ENCODE measurements around the gene ODAM.
"Not testable (repeated sequence)": the region's sequence is repeated elsewhere in the genome, so short reads cannot be mapped to it uniquely, and the experiment has no call there.

Gene ODAM

DNA sequence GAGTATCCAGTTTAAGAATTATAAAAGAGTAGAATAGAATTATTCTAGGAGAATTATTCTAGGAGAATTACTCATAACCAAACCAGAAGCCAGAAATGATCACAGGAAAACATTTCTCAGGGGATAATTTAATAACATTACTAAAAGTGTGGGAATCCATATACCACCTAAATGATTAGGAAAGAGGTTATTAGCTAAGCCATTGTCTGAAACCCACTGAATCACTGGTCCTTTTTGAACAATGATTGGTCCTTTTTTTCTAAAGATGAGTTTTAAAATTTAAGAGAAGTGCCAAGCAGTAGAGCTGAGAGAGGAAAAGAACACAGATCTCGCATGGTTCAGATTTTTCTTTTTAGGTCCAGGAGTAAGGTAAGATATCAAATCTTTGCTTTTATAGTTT, at the start of gene ODAM:
TSS of gene ODAM (plus strand) at position 301 of the 400 bp plus-strand sequence. CDS start 819 bp downstream, outside the sequence.
- FAIRE-seq: no peak

- no peak for FAIRE-seq
Measured at GRCh38 chr4:70151271-70151670, 44.3 kb upstream of the ODAM start.

DNA sequence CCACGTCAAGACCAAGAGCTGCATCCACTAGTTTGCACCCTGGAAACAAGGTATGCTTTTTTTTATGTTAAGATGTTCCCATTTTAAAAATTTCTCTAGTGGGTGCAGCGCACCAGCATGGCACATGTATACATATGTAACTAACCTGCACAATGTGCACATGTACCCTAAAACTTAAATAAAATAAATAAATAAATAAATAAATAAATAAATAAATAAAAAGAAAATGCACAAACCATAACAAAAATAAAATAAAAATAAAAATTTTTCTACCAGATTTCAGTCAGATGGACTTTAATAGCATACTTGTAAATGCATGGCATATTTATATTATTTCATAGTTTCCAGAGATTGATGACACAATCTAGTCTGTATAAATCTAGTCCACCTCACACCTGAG, 43.4 kb upstream of the ODAM start:
- no peak for FAIRE-seq

GRCh38 chr4:70153937-70154336, 41.6 kb upstream of the ODAM start, which contains the start of gene PRR27:
Gene PRR27 (plus strand): TSS chr4:70154237. CDS start chr4:70154376, 139 bp downstream.
- no peak for FAIRE-seq

DNA sequence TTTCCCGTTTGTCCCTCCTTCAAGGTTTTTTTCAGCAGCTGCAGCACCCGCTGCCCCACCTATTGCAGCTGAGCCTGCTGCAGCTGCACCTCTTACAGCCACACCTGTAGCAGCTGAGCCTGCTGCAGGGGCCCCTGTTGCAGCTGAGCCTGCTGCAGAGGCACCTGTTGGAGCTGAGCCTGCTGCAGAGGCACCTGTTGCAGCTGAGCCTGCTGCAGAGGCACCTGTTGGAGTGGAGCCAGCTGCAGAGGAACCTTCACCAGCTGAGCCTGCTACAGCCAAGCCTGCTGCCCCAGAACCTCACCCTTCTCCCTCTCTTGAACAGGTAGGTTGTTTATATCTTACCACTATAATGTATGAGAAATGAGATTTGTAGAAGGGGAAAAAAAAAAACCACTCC, 36.9 kb upstream of the ODAM start:
- no peak for FAIRE-seq

- no peak for FAIRE-seq
Measured at GRCh38 chr4:70177090-70177489, 18.4 kb upstream of the ODAM start.

GRCh38 chr4:70178075-70178660, 17.4 kb upstream of the ODAM start:
- FAIRE-seq: no peak

DNA sequence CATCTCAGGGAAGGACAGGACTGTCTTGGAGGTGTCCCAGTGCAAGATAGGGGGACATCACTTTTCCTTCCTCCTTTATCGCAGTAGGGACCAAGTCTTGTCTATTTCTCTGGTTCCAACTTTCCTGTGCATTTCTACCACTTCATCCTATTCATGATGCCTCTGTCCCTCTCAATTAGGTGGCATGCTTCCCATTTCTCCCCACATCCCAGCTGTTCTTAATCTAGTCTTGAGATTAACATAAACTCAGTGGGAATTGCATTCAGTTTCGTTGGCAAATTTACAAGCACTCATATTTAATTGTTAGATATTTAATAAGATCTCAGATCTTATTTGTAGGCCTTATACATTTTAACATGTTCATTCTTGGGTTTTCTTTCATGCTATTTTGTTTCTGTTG, 15.7 kb upstream of the ODAM start:
- no peak for FAIRE-seq

DNA sequence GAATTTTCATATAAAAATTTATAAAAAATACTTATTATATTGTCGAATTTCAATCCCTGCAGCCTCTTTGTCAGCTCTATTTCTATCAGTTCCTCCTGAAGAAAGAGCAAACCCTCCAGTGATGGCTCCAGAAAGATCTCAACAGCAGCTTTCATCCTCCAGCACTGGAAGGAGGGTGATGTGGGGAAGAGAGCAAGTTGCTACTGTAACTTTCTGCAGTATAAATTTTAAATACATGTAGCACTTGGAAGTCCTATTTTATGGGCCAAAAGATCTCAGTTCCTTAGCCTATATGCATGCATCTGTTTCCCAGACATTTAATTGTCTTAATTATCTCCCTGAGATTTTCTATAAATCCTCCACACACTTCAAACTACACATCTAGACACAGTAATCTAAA, 13.7 kb upstream of the ODAM start:
- FAIRE-seq: no peak

DNA sequence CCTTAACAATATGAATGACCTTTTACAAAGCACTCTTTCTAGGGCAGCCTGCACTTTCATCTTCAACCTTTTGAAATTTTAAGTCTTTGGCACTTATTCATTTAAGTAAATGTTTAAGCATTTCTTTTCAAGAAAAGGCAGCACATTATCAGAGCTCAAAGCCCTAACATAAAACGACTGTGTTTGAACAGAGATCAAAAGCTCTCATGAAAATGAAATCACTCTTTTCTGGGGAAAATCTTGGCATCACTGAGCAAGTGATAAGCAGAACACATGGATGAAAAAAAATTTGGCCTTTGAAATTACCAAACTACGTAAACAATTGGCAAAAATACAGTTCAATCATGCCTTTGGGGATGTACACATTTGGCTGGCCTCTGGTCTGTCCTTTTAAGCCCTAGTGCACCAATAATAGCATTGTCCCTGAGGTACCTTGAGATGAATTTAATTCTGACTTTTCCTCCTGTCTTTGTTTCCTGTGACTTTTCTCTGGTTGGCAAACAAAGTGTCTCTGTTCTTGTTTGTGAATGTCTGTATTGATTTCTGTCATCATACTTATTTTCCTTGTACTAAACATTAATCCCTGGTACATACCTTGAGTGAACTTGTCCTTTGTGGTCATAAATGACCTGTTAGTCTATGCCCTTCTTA, 12.9 kb upstream of the ODAM start:
- FAIRE-seq: no peak

DNA sequence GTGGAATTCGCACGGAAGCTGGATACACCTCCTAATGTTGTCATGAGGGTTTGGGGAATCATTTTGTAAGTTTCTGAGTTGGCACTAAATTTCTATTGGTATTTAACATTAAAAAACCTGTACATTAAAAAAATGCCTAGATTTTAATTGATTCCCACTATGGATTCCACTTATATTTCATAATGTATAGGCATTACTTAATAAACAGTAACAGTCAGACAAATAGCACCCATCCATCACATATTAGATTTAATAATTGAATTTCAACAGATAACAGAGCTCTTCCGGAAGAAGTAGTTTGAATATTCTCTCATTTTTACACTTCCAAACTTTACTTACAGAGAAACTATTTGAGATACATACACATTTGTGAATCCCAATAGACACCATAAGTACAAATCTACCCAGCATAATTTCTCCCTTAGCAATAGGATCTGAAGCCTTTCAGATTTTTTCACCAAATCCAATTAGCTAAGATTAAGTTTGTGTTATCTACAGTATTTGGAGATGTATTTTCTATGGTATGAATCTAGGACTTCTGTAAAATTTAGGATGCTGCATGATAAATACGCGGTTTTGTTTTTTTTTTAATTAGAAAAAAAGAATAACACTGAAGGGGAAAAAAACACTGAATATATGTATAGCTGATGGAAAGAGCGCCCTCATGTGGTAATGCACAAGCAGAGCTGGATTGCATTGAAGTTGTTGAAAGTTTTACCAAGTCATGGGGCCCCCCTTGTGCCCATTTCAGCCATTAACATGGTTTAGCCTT, 12.2 kb upstream of the ODAM start:
- FAIRE-seq: no peak

- FAIRE-seq: no peak
Measured at GRCh38 chr4:70183940-70184246, 11.6 kb upstream of the ODAM start.

DNA sequence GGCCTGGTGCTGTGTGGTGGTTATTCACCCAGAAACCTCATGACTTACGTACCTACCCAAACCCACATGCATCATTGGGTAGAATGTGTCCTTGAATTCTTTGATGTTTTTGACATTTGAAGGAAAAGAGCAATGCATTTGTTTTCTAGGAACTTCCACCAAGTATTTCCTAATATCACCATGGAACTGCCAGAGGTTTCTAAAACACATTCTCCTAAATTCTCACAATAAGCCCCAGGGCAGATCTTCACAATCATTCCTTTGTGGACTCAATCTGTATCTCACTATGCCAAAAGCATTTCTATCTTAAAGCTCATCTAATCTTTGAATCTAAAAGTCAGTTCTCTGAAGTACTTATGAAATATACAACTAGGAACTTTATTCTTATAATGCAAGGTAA, 8.3 kb upstream of the ODAM start:
- no peak for FAIRE-seq

DNA sequence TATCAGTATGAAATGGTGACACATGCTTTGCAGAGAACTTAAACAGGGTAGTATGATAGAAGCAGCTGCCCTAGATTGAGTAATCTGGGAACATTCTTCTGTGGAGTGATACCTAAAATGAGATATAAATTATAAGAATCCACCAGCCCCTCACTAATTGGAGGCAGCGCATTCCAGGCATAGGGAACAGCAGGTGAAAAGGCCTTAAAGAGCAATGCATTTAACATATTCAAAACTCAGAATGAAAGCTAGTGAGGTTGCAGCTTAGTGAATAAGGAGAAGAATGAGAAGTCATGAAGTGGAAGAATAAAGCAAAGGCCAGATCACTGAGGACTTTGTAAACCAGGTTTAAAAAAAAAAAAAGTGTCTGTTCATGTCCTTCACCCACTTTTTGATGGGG, 4.9 kb upstream of the ODAM start:
- FAIRE-seq: no peak

- peak; percentile 97 for FAIRE-seq
Measured at GRCh38 chr4:70191647-70192046, 3.9 kb upstream of the ODAM start.

DNA sequence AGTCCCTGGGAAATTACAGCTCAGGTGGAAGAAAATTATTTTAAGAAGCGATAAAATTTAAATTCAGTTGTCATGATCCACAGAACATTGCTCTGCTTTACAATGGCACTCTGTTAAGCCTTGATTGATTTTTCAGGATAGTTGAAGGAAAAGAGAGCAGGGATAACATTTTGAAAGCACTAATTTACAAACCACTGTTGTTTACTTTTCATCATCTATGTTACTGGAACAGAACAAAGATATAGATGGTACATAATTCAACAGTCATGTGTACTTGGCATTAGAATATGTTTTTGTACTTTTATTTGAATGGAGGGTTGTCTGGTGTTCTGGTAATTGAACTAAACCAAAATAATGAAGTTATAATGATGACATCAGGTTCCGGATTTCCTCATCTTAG, 2.6 kb upstream of the ODAM start:
- no peak for FAIRE-seq

DNA sequence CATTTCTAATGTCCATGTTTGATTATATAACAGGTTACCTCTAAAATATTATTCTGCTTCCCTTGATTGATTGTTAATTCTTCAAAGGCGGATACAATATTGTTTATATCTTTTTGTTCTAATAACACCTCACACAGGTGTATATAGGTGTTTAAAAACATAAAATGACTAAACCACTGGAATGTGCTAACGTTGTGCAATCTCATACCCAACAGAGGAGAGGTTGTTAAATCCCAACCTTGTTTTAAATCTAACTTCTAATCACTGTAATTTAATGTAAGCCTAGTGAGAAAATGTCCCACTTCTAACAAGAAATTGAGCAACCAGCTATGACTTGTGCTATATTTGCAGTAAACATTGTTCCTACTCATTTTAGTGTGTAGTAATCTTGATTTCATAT, 1.3 kb downstream of the ODAM start:
- no peak for FAIRE-seq

- no peak for FAIRE-seq
Measured at GRCh38 chr4:70197842-70198241, 2.3 kb downstream of the ODAM start.

DNA sequence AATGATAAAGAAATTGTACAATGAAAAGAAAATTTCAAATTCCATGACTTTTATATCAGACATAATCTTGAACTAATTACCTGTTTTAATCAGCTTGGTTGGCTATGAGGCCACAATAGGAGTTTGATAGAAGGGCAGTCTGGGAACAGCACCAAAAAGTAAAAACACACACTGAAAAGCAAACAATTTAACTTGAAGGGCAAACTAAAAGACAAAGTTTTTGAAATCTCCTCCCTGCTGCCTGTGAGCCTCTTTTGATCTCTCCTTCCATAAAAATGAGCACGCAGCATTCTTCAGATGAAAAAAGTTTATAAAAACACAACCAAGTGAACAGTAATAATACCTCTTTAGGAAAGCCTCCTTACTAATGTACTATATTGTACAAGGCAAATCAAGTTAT, 8.1 kb downstream of the ODAM start:
- FAIRE-seq: no peak

DNA sequence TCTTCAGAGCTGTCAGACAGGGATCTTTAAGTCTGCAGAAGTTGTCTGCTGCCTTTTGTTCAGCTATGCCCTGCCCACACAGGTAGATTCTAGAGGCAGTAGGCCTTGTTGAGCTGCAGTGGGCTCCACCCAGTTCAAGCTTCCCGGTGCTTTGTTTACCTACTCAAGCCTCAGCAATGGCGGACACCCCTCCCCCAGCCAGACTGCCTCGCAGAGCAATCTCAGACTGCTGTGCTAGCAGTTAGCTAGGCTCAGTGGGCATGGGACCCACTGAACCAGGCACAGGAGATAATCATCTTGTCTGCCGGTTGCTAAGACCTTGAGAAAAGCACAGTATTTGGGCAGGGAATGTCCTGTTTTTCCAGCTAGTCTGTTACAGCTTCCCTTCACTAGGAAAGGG, 17.2 kb downstream of the ODAM start:
- not testable (repeated sequence) for FAIRE-seq

DNA sequence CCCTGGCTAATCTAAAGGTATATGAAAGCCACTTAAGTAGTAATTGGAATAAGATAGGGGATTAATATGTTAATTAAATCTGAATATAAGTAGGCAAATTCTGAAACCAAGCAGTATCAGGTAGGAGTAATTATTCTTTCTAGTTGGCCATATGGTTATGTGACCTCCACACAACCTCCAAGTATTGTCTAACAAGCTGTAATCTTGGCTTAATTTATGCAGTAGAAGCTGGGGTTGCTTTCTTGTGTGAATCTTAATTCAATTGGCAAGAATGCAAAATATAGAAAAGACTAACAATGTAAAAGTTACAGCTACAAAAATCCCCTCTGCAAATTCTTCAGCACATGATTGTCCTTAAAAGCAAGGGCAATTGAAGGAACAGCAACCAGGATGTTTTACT, 20.6 kb downstream of the ODAM start:
- FAIRE-seq: peak; percentile 68

GRCh38 chr4:70216550-70216949, 21.0 kb downstream of the ODAM start:
- FAIRE-seq: not testable (repeated sequence)

DNA sequence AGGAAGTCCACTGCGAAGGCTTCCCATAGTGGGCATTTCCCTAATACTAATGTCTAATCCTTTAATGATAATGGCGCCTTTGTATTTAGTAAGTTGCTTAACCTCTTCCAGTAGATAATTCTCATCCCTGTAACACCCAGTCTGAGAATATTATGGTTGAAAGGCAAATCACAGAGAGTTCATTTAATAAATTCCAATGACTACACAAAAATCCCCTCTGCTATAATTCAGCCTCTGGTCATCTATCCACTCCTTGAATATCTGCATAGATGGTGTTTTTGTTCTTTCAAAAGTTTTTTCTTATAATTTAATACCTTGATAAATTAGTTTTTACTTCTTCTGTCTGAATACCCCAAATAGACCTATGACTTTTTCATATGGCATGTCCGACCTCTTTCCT, 25.9 kb downstream of the ODAM start:
- FAIRE-seq: not testable (repeated sequence)

DNA sequence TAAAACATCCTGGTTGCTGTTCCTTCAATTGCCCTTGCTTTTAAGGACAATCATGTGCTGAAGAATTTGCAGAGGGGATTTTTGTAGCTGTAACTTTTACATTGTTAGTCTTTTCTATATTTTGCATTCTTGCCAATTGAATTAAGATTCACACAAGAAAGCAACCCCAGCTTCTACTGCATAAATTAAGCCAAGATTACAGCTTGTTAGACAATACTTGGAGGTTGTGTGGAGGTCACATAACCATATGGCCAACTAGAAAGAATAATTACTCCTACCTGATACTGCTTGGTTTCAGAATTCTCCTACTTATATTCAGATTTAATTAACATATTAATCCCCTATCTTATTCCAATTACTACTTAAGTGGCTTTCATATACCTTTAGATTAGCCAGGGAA, 26.3 kb downstream of the ODAM start:
- FAIRE-seq: not testable (repeated sequence)

All from endometrium (tissue), 2 donors.